Smooth muscle cell (in vitro differentiated cells): ENCODE data around the gene FAM210A. TPM values are rescaled to one million over a fixed set of nuclear protein-coding genes. Genes with fewer than 3 reads are reported as not detected.

Experiments
- DNase-seq: peaks from one replicate; lab custom pipeline; 2025; ENCODE audit not compliant: unreplicated experiment; lab: John Stamatoyannopoulos, UW
- H2AFZ ChIP-seq: fragments of 200-600 bp; sonication (generic); 2 replicates; pipeline ENCODE4 v1.6.0; 2016; ENCODE audit warnings: antibody characterized with exemption, low read depth, mild to moderate bottlenecking
- H3F3A ChIP-seq: fragments of 200-600 bp; sonication (generic); 2 replicates; pipeline ENCODE4 v1.6.0; 2017; ENCODE audit warnings: antibody characterized with exemption, low read depth
- H3K27ac ChIP-seq: fragments of 200-600 bp; sonication (generic); 2 replicates; pipeline ENCODE4 v1.5.1; 2016; ENCODE audit warnings: low read depth, mild to moderate bottlenecking
- H3K27me3 ChIP-seq: fragments of 200-600 bp; sonication (generic); 2 replicates; pipeline ENCODE4 v1.6.1; 2016; ENCODE audit warnings: low read depth, mild to moderate bottlenecking
- H3K36me3 ChIP-seq: fragments of 200-600 bp; sonication (generic); 2 replicates; pipeline ENCODE4 v1.5.1; 2016; ENCODE audit warnings: low read depth
- H3K4me1 ChIP-seq: fragments of 200-600 bp; sonication (generic); 2 replicates; pipeline ENCODE4 v1.5.1; 2016; ENCODE audit warnings: low read depth
- H3K4me2 ChIP-seq: fragments of 200-600 bp; sonication (generic); 2 replicates; pipeline ENCODE4 v1.6.0; 2016; ENCODE audit warnings: mild to moderate bottlenecking
- H3K4me3 ChIP-seq: fragments of 200-600 bp; sonication (generic); 2 replicates; pipeline ENCODE4 v1.5.1; 2016; ENCODE audit warnings: mild to moderate bottlenecking
- H3K79me2 ChIP-seq: fragments of 200-600 bp; sonication (generic); 2 replicates; pipeline ENCODE4 v1.6.0; 2016; ENCODE audit warnings: low read depth, mild to moderate bottlenecking
- H3K9ac ChIP-seq: fragments of 200-600 bp; sonication (generic); 2 replicates; pipeline ENCODE4 v1.6.0; 2016; ENCODE audit warnings: low read depth
- H3K9me3 ChIP-seq: fragments of 200-600 bp; sonication (generic); replicated peaks from 2 replicates; pipeline ENCODE4 v1.5.1; 2016; ENCODE audit warnings: low read depth
- H4K20me1 ChIP-seq: fragments of 200-600 bp; sonication (generic); 2 replicates; pipeline ENCODE4 v1.6.0; 2016; ENCODE audit warnings: low read depth
- WGBS: methylation state at CpG from one replicate; pipeline ENCODE4 v1.1.7; 2016; ENCODE audit warnings: low lambda C conversion rate; 5-methylcytosine and 5-hydroxymethylcytosine counted together
- polyA plus RNA-seq: library from polyadenylated mRNA; unstranded; fragments of >200 nt; fragmentation: Nextera tagmentation; extraction: Ambion mirVana; gene quantifications from 2 replicates; pipeline ENCODE4 v1.2.1, GENCODE V29; 2016
- total RNA-seq: library from RNA; depleted of rRNA; stranded (reverse); fragments of >200 nt; gene quantifications from 2 replicates; pipeline ENCODE4 v1.2.3, GENCODE V29; 2014
- TF ChIP-seq, protein P1 (sequence below): fragments of 200-600 bp; sonication (generic); IDR thresholded peaks from 2 replicates; pipeline ENCODE4 v1.5.1; 2017; ENCODE audit warnings: borderline replicate concordance, mild to moderate bottlenecking, antibody characterized with exemption; ENCODE audit not compliant: insufficient read depth, poor library complexity, severe bottlenecking

FAM210A gene
- total and polyA plus RNA-seq, 2 experiments from 2014 or later = 16.0 to 16.6 TPM

DNA sequence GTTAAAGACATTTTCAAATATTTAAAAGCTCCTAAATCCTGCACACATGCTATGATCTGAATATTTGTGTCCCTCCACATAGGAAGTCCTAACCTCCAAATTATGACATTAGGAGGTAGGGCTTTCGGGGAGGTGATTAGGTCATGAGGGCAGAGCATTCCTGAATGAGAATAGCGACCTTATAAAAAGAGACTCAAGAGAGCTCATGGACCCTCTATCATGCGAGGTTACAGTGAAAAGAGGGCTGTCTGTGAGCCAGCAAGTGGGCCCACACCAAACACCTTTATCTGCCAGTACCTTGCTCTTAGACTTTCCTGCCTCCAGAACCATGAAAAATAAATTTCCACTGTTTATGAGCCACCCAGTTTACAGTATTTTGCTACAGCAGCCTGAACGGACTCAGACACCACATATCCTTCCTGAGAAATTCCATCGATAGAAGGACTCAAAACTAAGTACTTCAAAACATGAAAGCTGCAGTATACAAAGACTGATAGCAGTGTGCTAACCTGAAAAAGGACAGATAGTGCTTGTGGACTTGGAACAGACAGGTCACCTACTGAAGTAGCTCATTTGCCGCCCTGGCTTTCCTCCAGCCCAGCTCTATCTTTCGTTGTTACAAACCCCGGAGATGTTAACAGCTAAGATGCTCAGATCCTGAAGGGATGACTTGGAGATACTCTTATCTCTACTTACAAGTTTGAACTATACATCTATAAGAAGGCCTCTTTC is 13.8 kb downstream of the FAM210A start:
- H3K36me3 ChIP-seq = no peaks in the 10 kb centered on the region
- no peak overlapping the region for H2AFZ ChIP-seq
- H3K9me3 ChIP-seq = no peaks in the 10 kb centered on the region
- H4K20me1 ChIP-seq = peaks cover 73% of the 10 kb centered on the region
- H3K4me3 ChIP-seq = no peak overlapping the region
- no peaks in the 10 kb centered on the region for H3K27me3 ChIP-seq
- H3K4me2 ChIP-seq = no peak overlapping the region
- 85% methylated on average over 8 of the region's 8 CpGs for WGBS
- H3K4me1 ChIP-seq = no peaks in the 10 kb centered on the region
- DNase-seq = no peak
- H3F3A ChIP-seq = no peaks in the 10 kb centered on the region
- H3K79me2 ChIP-seq = peaks cover 95% of the 10 kb centered on the region
- TF ChIP-seq, protein P1, sequence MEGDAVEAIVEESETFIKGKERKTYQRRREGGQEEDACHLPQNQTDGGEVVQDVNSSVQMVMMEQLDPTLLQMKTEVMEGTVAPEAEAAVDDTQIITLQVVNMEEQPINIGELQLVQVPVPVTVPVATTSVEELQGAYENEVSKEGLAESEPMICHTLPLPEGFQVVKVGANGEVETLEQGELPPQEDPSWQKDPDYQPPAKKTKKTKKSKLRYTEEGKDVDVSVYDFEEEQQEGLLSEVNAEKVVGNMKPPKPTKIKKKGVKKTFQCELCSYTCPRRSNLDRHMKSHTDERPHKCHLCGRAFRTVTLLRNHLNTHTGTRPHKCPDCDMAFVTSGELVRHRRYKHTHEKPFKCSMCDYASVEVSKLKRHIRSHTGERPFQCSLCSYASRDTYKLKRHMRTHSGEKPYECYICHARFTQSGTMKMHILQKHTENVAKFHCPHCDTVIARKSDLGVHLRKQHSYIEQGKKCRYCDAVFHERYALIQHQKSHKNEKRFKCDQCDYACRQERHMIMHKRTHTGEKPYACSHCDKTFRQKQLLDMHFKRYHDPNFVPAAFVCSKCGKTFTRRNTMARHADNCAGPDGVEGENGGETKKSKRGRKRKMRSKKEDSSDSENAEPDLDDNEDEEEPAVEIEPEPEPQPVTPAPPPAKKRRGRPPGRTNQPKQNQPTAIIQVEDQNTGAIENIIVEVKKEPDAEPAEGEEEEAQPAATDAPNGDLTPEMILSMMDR = no peak
- H3K9ac ChIP-seq = no peak overlapping the region
- no peak overlapping the region for H3K27ac ChIP-seq

DNA sequence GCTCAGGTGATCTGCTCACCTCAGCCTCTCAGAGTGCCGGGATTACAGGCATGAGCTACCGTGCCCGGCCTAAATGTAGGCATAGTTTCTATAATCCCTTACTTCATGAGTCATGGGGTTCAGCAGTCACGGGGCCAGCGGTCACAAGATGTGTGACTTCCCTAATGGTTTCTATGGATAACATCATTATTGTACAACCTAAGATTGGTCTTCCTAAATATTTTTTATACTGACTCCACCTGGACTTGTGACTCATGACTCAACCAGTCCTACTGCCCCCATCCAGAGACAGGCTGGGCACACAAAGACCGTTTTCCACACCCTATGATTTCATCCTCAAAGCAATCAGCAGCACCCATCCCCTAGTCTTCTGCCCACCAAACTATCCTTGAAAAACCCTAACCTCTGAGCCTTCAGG is 15.9 kb downstream of the FAM210A start:
- peaks cover 91% of the 10 kb centered on the region for H3K79me2 ChIP-seq
- H3K9me3 ChIP-seq = no peaks in the 10 kb centered on the region
- H4K20me1 ChIP-seq = peaks cover 53% of the 10 kb centered on the region
- TF ChIP-seq, protein P1 = no peak
- H3K4me2 ChIP-seq = no peak overlapping the region
- no peak overlapping the region for H3K4me3 ChIP-seq
- no peaks in the 10 kb centered on the region for H3K4me1 ChIP-seq
- peaks cover 9% of the 10 kb centered on the region for H3K36me3 ChIP-seq
- 86% methylated on average over 6 of the region's 6 CpGs for WGBS
- DNase-seq = no peak
- H3F3A ChIP-seq = no peaks in the 10 kb centered on the region
- H3K9ac ChIP-seq = no peak overlapping the region
- peak overlapping the region; percentile 23 for H3K27ac ChIP-seq
- no peaks in the 10 kb centered on the region for H3K27me3 ChIP-seq
- no peak overlapping the region for H2AFZ ChIP-seq

- DNase-seq = no peak
- H3K36me3 ChIP-seq = peaks cover 16% of the 10 kb centered on the region
- no peak overlapping the region for H3K9ac ChIP-seq
- no peak overlapping the region for H3K27ac ChIP-seq
- H3K27me3 ChIP-seq = no peaks in the 10 kb centered on the region
- no peaks in the 10 kb centered on the region for H3F3A ChIP-seq
- no peak overlapping the region for H3K4me3 ChIP-seq
- H3K4me1 ChIP-seq = no peaks in the 10 kb centered on the region
- TF ChIP-seq, protein P1 = no peak
- 90% methylated on average over 1 of the region's 1 CpG for WGBS
- H4K20me1 ChIP-seq = peaks cover 2% of the 10 kb centered on the region
- no peak overlapping the region for H2AFZ ChIP-seq
- no peak overlapping the region for H3K4me2 ChIP-seq
- peaks cover 90% of the 10 kb centered on the region for H3K79me2 ChIP-seq
- peaks cover 14% of the 10 kb centered on the region for H3K9me3 ChIP-seq
These were observed 22.5 kb downstream of the FAM210A start for GRCh38 chr18:13703899-13704298.

GRCh38 chr18:13700153-13700552 is 26.2 kb downstream of the FAM210A start:
- H3K4me3 ChIP-seq = no peak overlapping the region
- no peak overlapping the region for H3K27ac ChIP-seq
- 100% methylated on average over 1 of the region's 1 CpG for WGBS
- H3K4me1 ChIP-seq = no peaks in the 10 kb centered on the region
- TF ChIP-seq, protein P1 = no peak
- H3K9me3 ChIP-seq = peaks cover 14% of the 10 kb centered on the region
- no peaks in the 10 kb centered on the region for H3K27me3 ChIP-seq
- H3K9ac ChIP-seq = no peak overlapping the region
- H3F3A ChIP-seq = no peaks in the 10 kb centered on the region
- no peak overlapping the region for H2AFZ ChIP-seq
- H3K36me3 ChIP-seq = peaks cover 7% of the 10 kb centered on the region
- no peak overlapping the region for H3K4me2 ChIP-seq
- H4K20me1 ChIP-seq = peaks cover 19% of the 10 kb centered on the region
- DNase-seq = no peak
- peaks cover 95% of the 10 kb centered on the region for H3K79me2 ChIP-seq
